Measurements from ENCODE around the gene MYRF.

The MYRF gene

DNA sequence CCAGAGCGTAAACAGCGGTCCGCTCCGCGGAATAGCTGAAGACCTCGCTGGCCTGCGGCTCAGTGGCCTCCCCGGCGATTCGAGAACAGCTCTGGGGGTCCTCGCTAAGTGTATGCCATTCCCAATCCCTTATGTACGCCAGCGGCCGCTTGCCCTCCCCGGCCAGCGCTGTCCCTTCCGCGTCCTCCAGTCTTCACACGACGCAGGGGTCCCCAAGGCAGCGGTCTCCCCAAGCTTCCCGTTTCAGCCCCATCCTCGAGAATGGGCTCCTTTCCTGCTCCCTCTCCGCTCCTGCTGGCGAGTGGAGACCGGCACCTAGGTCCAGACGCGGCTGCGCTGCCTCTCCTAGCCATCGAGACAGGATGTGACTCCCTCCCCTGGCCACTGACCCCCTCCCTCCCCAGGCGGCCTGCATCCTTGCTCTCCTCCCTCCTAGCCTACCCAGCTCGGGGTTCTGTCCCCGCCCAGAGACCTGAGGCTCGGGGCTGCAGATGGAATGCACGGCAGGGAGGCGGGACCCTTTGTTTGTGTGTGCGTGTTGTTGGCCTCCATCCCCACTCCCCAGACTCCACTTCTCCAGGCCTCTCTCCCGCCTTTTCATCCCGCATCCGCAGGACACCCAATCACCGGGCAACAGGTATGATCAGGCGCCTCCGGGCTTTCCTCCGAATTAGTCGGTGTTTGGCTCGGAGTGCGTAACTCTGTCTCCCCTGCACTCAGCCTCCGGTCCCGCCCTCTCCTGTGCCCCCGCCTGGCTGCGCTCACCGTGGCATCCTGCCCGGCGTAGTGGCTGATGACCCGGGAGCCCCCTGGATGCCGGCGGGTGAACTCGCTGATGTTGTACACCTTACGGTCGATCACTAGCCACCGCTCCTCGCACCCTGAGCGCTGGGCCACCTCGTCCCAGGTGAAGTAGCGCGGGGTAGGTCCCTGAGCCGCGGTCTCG, 63.6 kb downstream of the MYRF start:
- TF ChIP-seq CTCF (IDR thresholded peaks at IDR 0.05; ENCODE audit: insufficient read depth, low read depth, low read length, missing control alignments), result no peak
- H3K4me3 ChIP-seq (ENCODE audit: low read depth, low read length), result peak overlapping the region; percentile 64
- peak; percentile 75 for DNase-seq (ENCODE audit: low read depth)

DNA sequence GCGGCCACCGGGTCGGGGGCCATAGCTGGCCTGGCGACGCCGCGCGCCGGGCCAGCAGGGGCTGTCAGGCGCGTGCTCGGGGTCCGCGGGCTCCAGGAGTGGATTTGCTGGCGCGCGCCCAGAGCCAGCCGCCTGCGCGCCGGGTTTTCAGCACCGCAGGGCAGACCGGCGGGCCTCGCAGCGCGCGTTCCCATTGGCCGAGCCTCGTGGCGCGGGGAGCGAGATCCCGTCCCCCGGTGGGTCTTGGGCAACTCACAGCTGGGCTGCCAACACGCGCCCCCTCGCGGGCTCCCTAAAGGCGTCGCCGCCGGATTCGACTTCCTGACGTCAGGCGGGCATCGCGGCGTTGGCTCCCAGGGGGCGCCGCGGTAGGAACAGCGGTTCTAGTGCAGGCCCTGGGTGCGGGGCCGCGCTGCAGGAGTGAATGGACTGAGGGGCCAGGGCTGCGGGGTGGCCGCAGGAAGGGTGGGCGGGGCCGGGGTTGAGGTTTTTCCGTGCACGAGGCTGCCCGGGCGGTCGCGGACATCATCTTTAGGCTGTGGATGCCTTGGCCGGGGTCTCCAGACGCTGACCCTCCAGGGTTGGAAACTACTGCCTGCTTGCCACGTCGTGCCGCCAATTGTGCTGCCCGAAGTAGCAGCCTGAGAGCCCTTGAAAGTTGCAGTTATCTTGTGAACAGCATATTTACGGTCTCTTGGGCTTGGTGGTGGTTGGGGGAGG, 64.5 kb downstream of the MYRF start, which contains the start of gene FADS1:
TSS of gene FADS1 (minus strand) at position 268 of the 720 bp plus-strand sequence. CDS start at position 194, 74 bp downstream.
- peak within 1 kb of the TSS; percentile 64 for H3K4me3 ChIP-seq (ENCODE audit: low read depth, low read length)
- peak; percentile 64 for TF ChIP-seq CTCF (IDR thresholded peaks at IDR 0.05; ENCODE audit: insufficient read depth, low read depth, low read length, missing control alignments)
- peak; percentile 95 for DNase-seq (ENCODE audit: low read depth)

DNA sequence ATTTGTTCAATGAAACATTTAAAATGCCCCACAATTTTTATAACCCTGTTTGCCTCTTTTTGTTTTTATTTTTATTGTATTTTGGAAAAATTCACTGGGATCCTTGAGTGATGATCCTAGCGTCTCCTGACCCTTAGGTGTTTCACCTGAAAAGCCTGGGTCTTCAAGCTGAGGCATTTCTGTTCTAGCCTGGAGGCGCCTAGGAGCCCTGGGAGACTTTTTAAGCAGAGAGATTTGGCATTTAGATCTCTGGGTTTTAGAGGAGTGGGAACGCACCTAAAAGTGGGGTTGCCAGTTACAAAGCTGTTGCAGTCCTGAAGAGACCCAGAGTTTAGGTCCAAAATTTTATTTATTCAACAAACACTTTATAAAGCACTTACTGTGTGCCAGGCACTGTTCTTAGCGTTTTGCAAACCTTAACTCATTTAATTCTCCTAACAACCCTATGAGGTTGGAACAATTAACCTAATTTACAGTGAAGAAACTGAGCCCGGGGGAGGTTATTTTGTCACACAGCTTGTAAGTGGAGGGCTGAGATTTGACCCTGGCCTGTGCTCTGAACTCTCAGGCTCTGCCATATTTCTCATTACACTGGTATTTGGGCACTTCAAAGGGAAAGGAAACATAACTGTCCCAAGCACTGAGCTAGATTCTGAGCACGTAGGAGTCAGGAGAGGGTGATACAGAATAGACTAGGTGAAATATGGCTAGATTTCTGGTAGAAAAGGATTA, 65.2 kb downstream of the MYRF start:
- H3K4me3 ChIP-seq (ENCODE audit: low read depth, low read length), result peak overlapping the region; percentile 64
- DNase-seq (ENCODE audit: low read depth), result no peak

DNA sequence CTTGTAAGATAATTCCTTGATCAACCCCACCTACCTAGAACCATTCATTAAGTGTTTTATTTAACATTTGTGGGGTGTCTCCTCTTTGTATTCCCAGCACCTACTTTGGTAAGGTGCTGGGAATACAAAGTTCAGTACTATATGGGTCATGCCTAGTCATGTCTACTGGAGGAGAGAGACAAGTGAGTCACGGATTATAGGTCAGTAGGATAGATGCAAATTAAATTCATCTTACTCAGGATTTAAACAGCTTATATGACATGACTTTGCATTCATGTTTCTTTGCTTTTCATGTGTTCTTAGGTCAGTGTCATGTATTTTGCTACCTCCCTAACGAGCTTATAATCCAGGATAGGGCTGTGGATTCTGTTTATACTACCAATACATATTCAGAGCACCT, 67.7 kb downstream of the MYRF start:
- no peak for TF ChIP-seq CTCF (IDR thresholded peaks at IDR 0.05; ENCODE audit: insufficient read depth, low read depth, low read length, missing control alignments)
- no peak overlapping the region for H3K4me3 ChIP-seq (ENCODE audit: low read depth, low read length)
- no peak for DNase-seq (ENCODE audit: low read depth)

More for the DNA sequence above, 65.2 kb downstream of the MYRF start:
- no peak for TF ChIP-seq CTCF (IDR thresholded peaks at IDR 0.05; ENCODE audit: insufficient read depth, low read depth, low read length, missing control alignments)

GRCh38 chr11:61826930-61827570, 74.6 kb downstream of the MYRF start:
- peak; percentile 61 for DNase-seq (ENCODE audit: low read depth)
- H3K4me3 ChIP-seq (ENCODE audit: low read depth, low read length), result peak overlapping the region; percentile 72
- no peak for TF ChIP-seq CTCF (IDR thresholded peaks at IDR 0.05; ENCODE audit: insufficient read depth, low read depth, low read length, missing control alignments)
